M059J (cell line): ENCODE data around the gene FNTB. TPM values are rescaled to one million over a fixed set of nuclear protein-coding genes. Genes with fewer than 3 reads are reported as not detected.

Experiments
- DNase-seq: peaks from one replicate; pipeline ENCODE4 v3.0.0-alpha.2; 2012; ENCODE audit warnings: low read depth
- total RNA-seq: library from RNA; depleted of rRNA; stranded (reverse); fragments of >200 nt; shearing (Covaris generic); gene quantifications from 2 replicates; pipeline ENCODE4 v1.2.3, GENCODE V29; 2014

The FNTB gene
- total RNA-seq, 1 experiment from 2014 or later, result 23.7 TPM

DNA sequence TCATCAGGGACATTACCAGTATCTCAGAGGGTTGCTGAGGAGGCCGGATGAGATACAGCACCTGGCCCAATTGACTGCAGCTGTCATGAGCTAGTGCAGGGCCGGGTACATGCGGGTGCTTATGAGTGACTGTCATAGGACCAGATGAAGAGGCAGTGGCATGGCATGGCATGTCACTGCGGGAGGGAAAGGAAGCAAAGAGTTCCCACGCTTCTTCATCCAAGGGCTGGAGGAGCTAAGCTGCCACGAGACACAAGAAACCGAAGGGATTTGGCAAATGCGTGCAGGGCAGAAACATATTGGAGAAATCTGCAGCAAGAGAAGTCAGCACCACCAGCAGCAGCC is 33.4 kb upstream of the FNTB start:
- DNase-seq, result no peak

DNA sequence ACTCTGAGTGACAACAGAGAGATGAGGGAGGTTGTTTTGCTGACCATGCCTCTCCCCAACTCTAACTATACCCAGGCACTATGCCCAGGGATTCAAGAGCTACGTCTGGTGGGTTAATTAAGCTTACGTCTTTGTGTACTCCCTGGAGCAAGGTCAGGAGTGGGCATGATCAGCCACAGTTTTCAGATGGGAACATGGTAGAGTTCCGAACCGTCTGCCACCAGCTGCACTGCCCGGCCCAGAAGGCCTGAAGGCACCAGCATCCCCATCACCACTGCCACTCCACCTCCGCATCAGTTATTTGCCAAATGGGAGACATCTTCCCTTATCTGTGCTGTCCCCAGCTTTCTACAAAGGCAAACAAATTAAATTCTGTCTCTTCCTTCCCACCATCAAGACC is 33.0 kb upstream of the FNTB start:
- no peak for DNase-seq

- DNase-seq, result no peak
Observed at GRCh38 chr14:64954491-64955240, 32.0 kb upstream of the FNTB start.

GRCh38 chr14:64955297-64955696 is 31.4 kb upstream of the FNTB start:
- DNase-seq, result no peak

DNA sequence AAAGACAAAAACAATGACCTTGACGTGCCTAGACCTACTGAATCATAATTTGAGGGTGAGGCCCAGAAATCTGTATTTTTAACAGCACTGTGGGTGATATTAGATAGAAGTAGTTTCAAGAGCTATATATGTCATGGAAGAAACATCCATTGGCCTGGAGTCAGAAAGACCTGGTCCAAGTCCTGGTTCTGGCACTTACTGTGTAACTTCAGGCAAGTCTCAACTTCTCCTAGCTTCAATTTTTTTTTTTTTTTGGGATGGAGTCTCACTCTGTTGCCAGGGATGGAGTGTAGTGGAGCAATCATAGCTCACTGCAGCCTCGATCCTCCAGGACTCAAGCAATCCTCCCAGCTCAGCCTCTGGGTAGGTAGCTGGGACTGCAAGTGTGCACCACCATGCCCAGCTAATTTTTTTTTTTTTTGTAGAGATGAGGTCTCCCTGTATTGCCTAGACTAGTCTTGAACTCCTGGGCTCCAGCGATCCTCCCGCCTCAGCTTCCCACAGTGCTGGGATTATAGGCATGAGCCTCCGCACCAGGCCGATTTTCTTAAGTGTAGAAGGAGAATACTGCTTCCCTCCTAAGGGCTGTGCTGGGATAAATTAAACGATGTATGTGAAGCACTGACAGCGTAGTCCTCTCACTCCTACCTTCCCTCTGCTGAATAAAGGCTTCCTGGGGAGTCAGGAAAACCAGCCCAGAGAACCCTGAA is 29.8 kb upstream of the FNTB start:
- no peak for DNase-seq

DNA sequence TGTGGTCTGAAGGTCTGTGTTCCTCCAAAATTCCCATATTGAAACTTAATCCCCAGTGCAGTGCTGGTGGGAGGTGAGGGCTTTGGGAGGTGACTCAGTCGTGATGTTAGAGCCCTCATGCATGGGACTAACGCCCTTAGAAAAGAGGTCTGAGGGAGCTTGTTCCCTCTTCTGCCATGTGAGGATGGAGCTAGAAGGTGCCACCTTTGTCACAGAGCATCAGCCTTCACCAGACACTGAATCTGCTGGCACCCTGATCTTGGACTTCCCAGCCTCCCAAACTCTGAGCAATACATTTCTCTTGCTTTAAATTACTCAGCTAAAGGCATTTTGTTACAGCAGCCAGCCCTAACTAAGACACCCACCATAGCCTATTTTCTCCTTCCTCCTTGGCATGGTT is 28.5 kb upstream of the FNTB start:
- no peak for DNase-seq

- no peak for DNase-seq
Observed at GRCh38 chr14:64958743-64959142, 28.0 kb upstream of the FNTB start.

GRCh38 chr14:64960762-64961276 is 25.9 kb upstream of the FNTB start:
- no peak for DNase-seq

DNA sequence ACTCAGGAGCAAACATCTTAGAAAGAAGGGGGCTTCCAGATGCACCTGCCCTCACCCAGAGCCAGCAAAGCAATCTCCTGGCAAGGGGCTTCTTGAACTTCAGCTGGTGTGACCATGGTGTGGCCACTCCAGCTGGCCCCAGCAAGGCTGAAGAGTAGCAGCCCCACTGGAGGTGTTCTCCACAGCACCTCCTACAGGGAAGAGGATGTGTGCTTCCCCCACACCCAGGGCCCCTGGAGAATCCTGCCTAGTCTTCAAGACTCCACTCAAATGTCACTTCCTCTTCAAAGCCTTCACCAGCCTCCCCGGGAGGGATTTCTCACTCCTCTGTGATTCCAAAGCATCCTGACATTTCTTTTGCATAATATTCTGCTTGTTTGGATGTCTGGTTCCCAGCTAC is 23.1 kb upstream of the FNTB start:
- no peak for DNase-seq

DNA sequence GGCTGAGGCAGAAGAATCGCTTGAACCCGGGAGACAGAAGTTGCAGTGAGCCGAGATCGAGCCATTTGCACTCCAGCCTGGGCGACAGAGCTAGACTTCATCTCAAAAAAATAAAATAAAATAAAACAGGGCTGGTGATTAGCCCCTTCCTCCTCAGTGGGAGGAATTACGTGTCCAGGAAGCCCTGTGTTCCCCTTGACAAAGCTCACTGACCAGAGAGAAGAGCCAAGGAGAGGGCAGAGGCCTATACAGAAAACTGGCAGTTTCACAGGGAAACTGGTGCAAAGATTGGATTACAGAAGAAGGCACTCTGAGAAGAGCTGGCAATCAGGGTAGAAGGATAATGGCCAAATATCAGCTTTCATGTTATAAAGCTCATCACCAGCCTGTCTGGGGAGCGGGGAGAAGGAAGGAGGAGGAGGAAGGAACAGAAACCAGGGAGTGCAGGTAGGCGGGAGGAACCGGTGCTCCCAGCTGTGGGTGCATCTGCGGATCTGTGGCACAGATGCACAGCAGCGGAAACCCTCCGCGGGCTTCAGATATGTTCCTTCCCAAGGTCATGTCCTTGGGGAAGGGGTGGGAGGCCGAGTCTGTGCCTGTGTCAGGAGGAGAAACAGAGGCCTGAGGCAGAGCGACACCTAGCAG is 21.2 kb upstream of the FNTB start:
- no peak for DNase-seq

DNA sequence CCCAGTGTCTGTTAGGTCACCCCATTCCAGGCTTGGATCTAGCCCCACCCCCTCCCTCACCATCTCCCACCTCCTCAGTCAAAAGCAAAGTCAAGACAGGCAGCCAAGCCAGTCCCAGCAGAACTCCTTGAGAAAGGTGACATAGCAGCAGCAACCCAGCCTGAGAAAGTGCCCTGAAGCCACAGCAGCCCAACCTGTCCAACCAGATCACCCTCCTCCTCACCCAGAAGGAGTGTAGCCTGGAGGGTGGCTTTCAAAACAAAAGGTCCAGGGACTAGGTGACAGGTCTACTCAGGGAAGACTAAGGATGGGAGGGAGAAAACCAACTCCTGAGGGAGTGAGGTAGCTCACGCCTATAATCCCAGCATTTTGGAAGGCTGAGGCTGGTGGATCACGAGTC is 19.7 kb upstream of the FNTB start:
- DNase-seq, result no peak

- DNase-seq, result no peak
Observed at GRCh38 chr14:64968167-64968566, 18.5 kb upstream of the FNTB start.

DNA sequence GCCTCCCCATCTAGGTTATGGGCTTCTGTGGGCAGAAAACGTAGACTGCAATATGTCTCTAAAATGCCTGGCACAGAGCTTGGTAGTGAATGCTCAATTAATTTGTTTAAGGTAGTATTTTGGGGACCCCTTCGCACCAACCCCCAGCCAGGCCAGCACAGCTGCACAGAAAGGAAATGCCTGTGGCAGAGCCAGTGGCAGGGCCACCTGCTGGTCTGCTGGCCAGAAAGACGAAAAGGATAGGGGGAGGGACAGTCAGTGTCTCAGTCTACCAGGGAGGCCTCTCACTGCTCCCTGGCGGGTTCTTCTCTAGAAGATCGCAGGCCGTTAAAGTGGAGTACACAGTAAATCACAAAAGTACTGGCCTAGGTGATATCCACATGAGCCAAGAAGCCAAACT is 18.0 kb upstream of the FNTB start:
- DNase-seq, result no peak

GRCh38 chr14:64970041-64970440 is 16.7 kb upstream of the FNTB start:
- no peak for DNase-seq

GRCh38 chr14:64970776-64971477 is 15.8 kb upstream of the FNTB start:
- DNase-seq, result peak; percentile 65

GRCh38 chr14:64971491-64971942 is 15.2 kb upstream of the FNTB start:
- DNase-seq, result no peak

- peak; percentile 14 for DNase-seq
Observed at GRCh38 chr14:64971943-64972791, 14.5 kb upstream of the FNTB start, which contains the start of gene RAB15. TSS of gene RAB15 (minus strand) at chr14:64972336. CDS start at chr14:64972076, 260 bp downstream.

DNA sequence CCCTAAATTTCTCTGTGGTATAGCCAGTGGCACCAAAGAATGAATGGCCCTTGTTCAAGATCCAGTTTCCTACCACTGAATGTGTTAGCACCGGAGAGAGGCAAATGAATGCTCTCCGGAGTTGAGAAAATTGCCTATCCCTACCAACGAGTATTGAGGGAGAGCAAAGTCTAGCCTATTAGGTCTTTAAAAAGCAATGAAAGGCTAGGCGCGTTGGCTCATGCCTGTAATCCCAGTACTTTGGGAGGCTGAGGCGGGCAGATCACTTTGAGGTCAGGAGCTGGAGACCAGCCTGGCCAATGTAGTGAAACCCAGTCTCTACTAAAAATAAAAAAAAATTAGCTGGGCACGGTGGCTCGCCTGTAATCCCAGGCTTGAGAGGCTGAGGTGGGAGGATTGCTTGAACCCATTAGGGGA is 13.7 kb upstream of the FNTB start:
- DNase-seq, result no peak

- no peak for DNase-seq
Observed at GRCh38 chr14:64973826-64974225, 12.9 kb upstream of the FNTB start.

DNA sequence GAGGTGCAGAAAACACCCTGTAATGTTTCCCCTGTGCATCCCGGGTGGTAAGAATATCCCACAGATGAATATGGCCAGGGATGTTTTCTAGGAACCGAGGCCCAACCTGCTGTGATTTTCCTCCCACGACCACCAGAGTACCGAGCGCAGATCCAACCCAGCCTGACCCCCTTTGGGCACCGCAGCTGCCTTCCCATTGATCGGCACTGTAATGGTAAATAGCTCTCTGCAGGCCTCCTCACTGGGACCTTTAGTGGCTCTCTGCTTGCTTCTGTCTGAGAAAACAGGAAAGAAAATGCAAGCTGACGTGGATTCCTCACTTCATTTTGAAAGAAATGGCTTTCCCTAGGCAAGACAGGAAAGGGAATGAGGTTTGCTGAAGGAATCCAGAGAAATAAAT is 12.1 kb upstream of the FNTB start:
- DNase-seq, result no peak
